ENCODE measurements around the gene TMEM35A.

- TF ChIP-seq POLR2A (IDR thresholded peaks at IDR 0.05; ENCODE audit: low read length) (no peak), GATA1 (IDR thresholded peaks at IDR 0.05; ENCODE audit: low read depth, low read length) (no peak)
Observed at GRCh38 chrX:101091817-101092216, 13.1 kb downstream of the TMEM35A start.

All from erythroblast (primary cell).